Nephron progenitor cell (in vitro differentiated cells): ENCODE results near the gene DAB2.

Experiments
- DNase-seq: peaks from one replicate; pipeline ENCODE4 v3.0.0; 2021
- H3K27ac Mint-ChIP-seq: 2 replicates; pipeline ENCODE4 v1.8.0; 2021; ENCODE audit warnings: mild to moderate bottlenecking, moderate library complexity, mixed read lengths
- H3K27me3 Mint-ChIP-seq: 2 replicates; pipeline ENCODE4 v1.8.0; 2021; ENCODE audit warnings: mild to moderate bottlenecking, low read depth, mixed read lengths; ENCODE audit not compliant: poor library complexity
- H3K36me3 Mint-ChIP-seq: 2 replicates; pipeline ENCODE4 v1.8.0; 2021; ENCODE audit warnings: low read depth, mixed read lengths
- H3K4me1 Mint-ChIP-seq: 2 replicates; pipeline ENCODE4 v1.8.0; 2021; ENCODE audit warnings: mixed read lengths
- H3K4me3 Mint-ChIP-seq: 2 replicates; pipeline ENCODE4 v1.8.0; 2021; ENCODE audit warnings: mild to moderate bottlenecking, moderate library complexity, mixed read lengths
- H3K9me3 Mint-ChIP-seq: 2 replicates; pipeline ENCODE4 v1.8.0; 2021; ENCODE audit warnings: mild to moderate bottlenecking, moderate library complexity, mixed read lengths
- CTCF ChIP-seq: fragments of 200-600 bp; sonication (generic); IDR thresholded peaks from 2 replicates; pipeline ENCODE4 v1.5.0; 2021; ENCODE audit warnings: antibody characterized with exemption

Gene DAB2

GRCh38 chr5:39384271-39384670, 40.5 kb downstream of the DAB2 start:
- no peak for DNase-seq
- Mint-ChIP-seq H3K27me3 (no peaks in the 10 kb centered on the region), H3K4me1 (no peaks in the 10 kb centered on the region), H3K9me3 (no peaks in the 10 kb centered on the region), H3K27ac (no peak overlapping the region), H3K4me3 (no peak overlapping the region), H3K36me3 (peaks cover 47% of the 10 kb centered on the region)
- TF ChIP-seq CTCF = no peak

GRCh38 chr5:39381376-39381775, 43.4 kb downstream of the DAB2 start:
- H3K27me3 Mint-ChIP-seq = no peaks in the 10 kb centered on the region
- DNase-seq = no peak
- H3K36me3 Mint-ChIP-seq = peaks cover 43% of the 10 kb centered on the region

GRCh38 chr5:39379693-39380092, 45.1 kb downstream of the DAB2 start:
- Mint-ChIP-seq H3K36me3 (peaks cover 49% of the 10 kb centered on the region), H3K27me3 (no peaks in the 10 kb centered on the region), H3K27ac (no peak overlapping the region), H3K4me1 (no peaks in the 10 kb centered on the region), H3K4me3 (no peak overlapping the region), H3K9me3 (no peaks in the 10 kb centered on the region)
- no peak for DNase-seq
- no peak for TF ChIP-seq CTCF

More at GRCh38 chr5:39381376-39381775, 43.4 kb downstream of the DAB2 start:
- Mint-ChIP-seq H3K4me3 (no peak overlapping the region), H3K9me3 (no peaks in the 10 kb centered on the region), H3K27ac (no peak overlapping the region), H3K4me1 (no peaks in the 10 kb centered on the region)
- no peak for TF ChIP-seq CTCF

GRCh38 chr5:39377613-39378012, 47.2 kb downstream of the DAB2 start:
- DNase-seq = no peak
- TF ChIP-seq CTCF = no peak
- no peaks in the 10 kb centered on the region for H3K27me3 Mint-ChIP-seq
- H3K9me3 Mint-ChIP-seq = no peaks in the 10 kb centered on the region
- H3K36me3 Mint-ChIP-seq = peaks cover 51% of the 10 kb centered on the region
- no peaks in the 10 kb centered on the region for H3K4me1 Mint-ChIP-seq
- no peak overlapping the region for H3K4me3 Mint-ChIP-seq
- H3K27ac Mint-ChIP-seq = no peak overlapping the region

GRCh38 chr5:39376293-39376714, 48.5 kb downstream of the DAB2 start:
- Mint-ChIP-seq H3K27me3 (no peaks in the 10 kb centered on the region), H3K4me3 (no peak overlapping the region), H3K27ac (no peak overlapping the region), H3K36me3 (peaks cover 47% of the 10 kb centered on the region), H3K4me1 (no peaks in the 10 kb centered on the region), H3K9me3 (no peaks in the 10 kb centered on the region)
- peak; percentile 44 for DNase-seq
- peak; percentile 70 for TF ChIP-seq CTCF

GRCh38 chr5:39373791-39374190, 51.0 kb downstream of the DAB2 start:
- Mint-ChIP-seq H3K27me3 (no peaks in the 10 kb centered on the region), H3K4me3 (no peak overlapping the region), H3K9me3 (no peaks in the 10 kb centered on the region), H3K36me3 (peaks cover 33% of the 10 kb centered on the region), H3K27ac (no peak overlapping the region), H3K4me1 (no peaks in the 10 kb centered on the region)
- no peak for DNase-seq
- TF ChIP-seq CTCF = no peak
